Glutamatergic neuron (in vitro differentiated cells): ENCODE results near the gene NELL2. TPM values are rescaled to one million over a fixed set of nuclear protein-coding genes. Genes with fewer than 3 reads are reported as not detected.

Experiments used
- DNase-seq: peaks from one replicate; pipeline ENCODE4 v3.0.0; 2022
- H3K27ac Mint-ChIP-seq: one replicate; pipeline ENCODE4 v1.8.0; 2020; ENCODE audit warnings: mild to moderate bottlenecking, mixed read lengths, inconsistent platforms; ENCODE audit not compliant: unreplicated experiment
- H3K27me3 Mint-ChIP-seq: one replicate; pipeline ENCODE4 v1.8.0; 2020; ENCODE audit warnings: mild to moderate bottlenecking, moderate library complexity, mixed read lengths, inconsistent platforms; ENCODE audit not compliant: unreplicated experiment
- H3K36me3 Mint-ChIP-seq: one replicate; pipeline ENCODE4 v1.8.0; 2020; ENCODE audit warnings: mild to moderate bottlenecking, mixed read lengths, inconsistent platforms; ENCODE audit not compliant: unreplicated experiment
- H3K4me1 Mint-ChIP-seq: one replicate; pipeline ENCODE4 v1.8.0; 2020; ENCODE audit warnings: mild to moderate bottlenecking, low read depth, mixed read lengths, inconsistent platforms; ENCODE audit not compliant: unreplicated experiment
- H3K4me3 Mint-ChIP-seq: one replicate; pipeline ENCODE4 v1.8.0; 2020; ENCODE audit warnings: mild to moderate bottlenecking, mixed read lengths, inconsistent platforms; ENCODE audit not compliant: unreplicated experiment
- H3K9me3 Mint-ChIP-seq: one replicate; pipeline ENCODE4 v1.8.0; 2020; ENCODE audit warnings: mild to moderate bottlenecking, moderate library complexity, mixed read lengths, inconsistent platforms; ENCODE audit not compliant: unreplicated experiment
- CTCF ChIP-seq: fragments of 200-600 bp; sonication (generic); IDR thresholded peaks from one replicate; pipeline ENCODE4 v1.5.0; 2021; ENCODE audit not compliant: partially characterized antibody, unreplicated experiment
- total RNA-seq: library from RNA; stranded (reverse); fragmentation: NEBNext Ultra II Directional; extraction: Animal tissue kit (Norgen Biotek cat#: 25700); gene quantifications from one replicate; pipeline ENCODE4 v1.2.1, GENCODE V29; 2021; ENCODE audit not compliant: unreplicated experiment

Gene NELL2
- total RNA-seq, 1 donor from 2014 or later, result 140 TPM

- H3K4me3 Mint-ChIP-seq, result no peak overlapping the region
- no peak for TF ChIP-seq CTCF
- H3K27me3 Mint-ChIP-seq, result no peaks in the 10 kb centered on the region
- H3K36me3 Mint-ChIP-seq, result no peaks in the 10 kb centered on the region
- H3K27ac Mint-ChIP-seq, result no peak overlapping the region
- no peaks in the 10 kb centered on the region for H3K9me3 Mint-ChIP-seq
- DNase-seq, result no peak
- peaks cover 10% of the 10 kb centered on the region for H3K4me1 Mint-ChIP-seq
These were observed 352.3 kb downstream of the NELL2 start for GRCh38 chr12:44523828-44524227.

- no peak for DNase-seq
- TF ChIP-seq CTCF, result no peak
- H3K27me3 Mint-ChIP-seq, result no peaks in the 10 kb centered on the region
- H3K27ac Mint-ChIP-seq, result no peak overlapping the region
- H3K4me3 Mint-ChIP-seq, result no peak overlapping the region
- H3K36me3 Mint-ChIP-seq, result no peaks in the 10 kb centered on the region
- no peaks in the 10 kb centered on the region for H3K9me3 Mint-ChIP-seq
- H3K4me1 Mint-ChIP-seq, result peaks cover 10% of the 10 kb centered on the region
These were observed 354.4 kb downstream of the NELL2 start for GRCh38 chr12:44521702-44522101.

- DNase-seq, result no peak
- Mint-ChIP-seq H3K27me3 (no peaks in the 10 kb centered on the region), H3K9me3 (no peaks in the 10 kb centered on the region), H3K4me3 (no peak overlapping the region), H3K36me3 (no peaks in the 10 kb centered on the region), H3K27ac (no peak overlapping the region), H3K4me1 (peaks cover 10% of the 10 kb centered on the region)
- no peak for TF ChIP-seq CTCF
These were observed 356.2 kb downstream of the NELL2 start for GRCh38 chr12:44519931-44520330.

- no peaks in the 10 kb centered on the region for H3K36me3 Mint-ChIP-seq
- no peak overlapping the region for H3K27ac Mint-ChIP-seq
- no peak for DNase-seq
- H3K4me1 Mint-ChIP-seq, result peaks cover 20% of the 10 kb centered on the region
- H3K27me3 Mint-ChIP-seq, result peaks cover 3% of the 10 kb centered on the region
- no peak for TF ChIP-seq CTCF
- H3K9me3 Mint-ChIP-seq, result no peaks in the 10 kb centered on the region
- H3K4me3 Mint-ChIP-seq, result no peak overlapping the region
These were observed 364.8 kb downstream of the NELL2 start for GRCh38 chr12:44511289-44511688.

GRCh38 chr12:44510510-44510909 lies 365.6 kb downstream of the NELL2 start:
- peaks cover 3% of the 10 kb centered on the region for H3K27me3 Mint-ChIP-seq
- H3K36me3 Mint-ChIP-seq, result no peaks in the 10 kb centered on the region
- no peak overlapping the region for H3K4me3 Mint-ChIP-seq
- no peak for DNase-seq
- peak; percentile 33 for TF ChIP-seq CTCF
- H3K9me3 Mint-ChIP-seq, result no peaks in the 10 kb centered on the region
- peaks cover 20% of the 10 kb centered on the region for H3K4me1 Mint-ChIP-seq
- no peak overlapping the region for H3K27ac Mint-ChIP-seq
